IMR-90 (cell line): Measurements from ENCODE around the gene OR6C2. TPM values are rescaled to one million over a fixed set of nuclear protein-coding genes. Genes with fewer than 3 reads are reported as not detected.

ENCODE experiments used
- ATAC-seq: fragments of 200-7000 bp; cut with Tn5 transposase; 2 replicates; pipeline ENCODE4 v1.9.1; 2020; ENCODE audit warnings: low read depth, mild to moderate bottlenecking, moderate library complexity
- BruUV-seq: library from RNA; stranded (reverse); fragments of 400-500 nt; replicated peaks from 2 replicates; lab custom pipeline; 2021; lab: Mats Ljungman, UMichigan
- CTCF ChIA-PET: fragments of 300-600 bp; formaldehyde crosslinking; extraction: SDS; loops from one replicate; lab custom pipeline; 2021; ENCODE audit warnings: antibody characterized with exemption; lab: Yijun Ruan, JAX
- POLR2A ChIA-PET: fragments of 300-600 bp; sonication (Branson Sonifier 250); formaldehyde crosslinking; loops from one replicate; lab custom pipeline; 2022; ENCODE audit warnings: antibody characterized with exemption; ENCODE audit not compliant: unreplicated experiment; lab: Charles Lee
- DNase-seq: peaks from one replicate; pipeline ENCODE4 v3.0.0; 2013
- H2AFZ ChIP-seq: replicated peaks from 2 replicates; pipeline ENCODE3; 2013; ENCODE audit warnings: low read length, mild to moderate bottlenecking; ENCODE audit not compliant: poor library complexity
- H2AK5ac ChIP-seq: 2 replicates; pipeline ENCODE4 v1.6.1; 2013; ENCODE audit warnings: low read depth, low read length, inconsistent platforms
- H2AK9ac ChIP-seq: replicated peaks from 2 replicates; pipeline ENCODE3; 2013; ENCODE audit warnings: mild to moderate bottlenecking, low read depth, low read length, moderate library complexity; ENCODE audit not compliant: poor library complexity
- H2BK120ac ChIP-seq: 2 replicates; pipeline ENCODE4 v1.6.1; 2013; ENCODE audit warnings: low read depth, low read length, inconsistent platforms
- H2BK15ac ChIP-seq: 3 replicates; pipeline ENCODE4 v1.6.1; 2013; ENCODE audit warnings: low read depth, low read length, inconsistent platforms
- H2BK20ac ChIP-seq: 2 replicates; pipeline ENCODE4 v1.6.1; 2013; ENCODE audit warnings: low read depth, mild to moderate bottlenecking, inconsistent platforms, low read length, moderate library complexity
- H2BK5ac ChIP-seq: 2 replicates; pipeline ENCODE4 v1.6.1; 2013; ENCODE audit warnings: mild to moderate bottlenecking, low read depth, low read length, inconsistent platforms; ENCODE audit not compliant: poor library complexity, severe bottlenecking
- H3K14ac ChIP-seq: replicated peaks from 2 replicates; pipeline ENCODE4 v1.6.1; 2013; ENCODE audit warnings: low read depth, low read length, inconsistent platforms
- H3K18ac ChIP-seq: 2 replicates; pipeline ENCODE4 v1.6.1; 2013; ENCODE audit warnings: low read depth, low read length, control low read depth
- H3K23ac ChIP-seq: 2 replicates; pipeline ENCODE4 v1.6.1; 2013; ENCODE audit warnings: low read depth, low read length, inconsistent platforms
- H3K27ac ChIP-seq: 2 replicates; pipeline ENCODE4 v1.5.1; 2013; ENCODE audit warnings: mild to moderate bottlenecking, control low read depth, low read length; ENCODE audit not compliant: insufficient read depth
- H3K27me3 ChIP-seq: 2 replicates; pipeline ENCODE4 v1.6.1; 2013; ENCODE audit warnings: low read length; ENCODE audit not compliant: control insufficient read depth, insufficient read depth
- H3K36me3 ChIP-seq: 2 replicates; pipeline ENCODE4 v1.6.1; 2013; ENCODE audit warnings: low read length, mixed read lengths; ENCODE audit not compliant: control insufficient read depth, insufficient read depth
- H3K4ac ChIP-seq: 2 replicates; pipeline ENCODE4 v1.6.1; 2013; ENCODE audit warnings: low read depth, low read length, inconsistent platforms
- H3K4me1 ChIP-seq: 2 replicates; pipeline ENCODE4 v1.6.1; 2013; ENCODE audit warnings: low read length, mixed read lengths; ENCODE audit not compliant: control insufficient read depth, insufficient read depth
- H3K4me2 ChIP-seq: 2 replicates; pipeline ENCODE4 v1.6.1; 2013; ENCODE audit warnings: low read depth, mild to moderate bottlenecking, control low read depth, low read length, moderate library complexity
- H3K4me3 ChIP-seq: 2 replicates; pipeline ENCODE4 v1.5.1; 2013; ENCODE audit warnings: low read depth, mild to moderate bottlenecking, control low read depth, low read length, moderate library complexity; ENCODE audit not compliant: insufficient read depth
- H3K56ac ChIP-seq: 2 replicates; pipeline ENCODE4 v1.6.1; 2013; ENCODE audit warnings: low read length, inconsistent platforms; ENCODE audit not compliant: insufficient read depth; ENCODE audit errors: extremely low read depth
- H3K79me1 ChIP-seq, 2 experiments: 2 replicates each; pipeline ENCODE4 v1.6.1; 2013; ENCODE audit warnings: low read length in 2 of 2, inconsistent platforms in 1 of 2, low read depth in 1 of 2
- H3K9ac ChIP-seq: 2 replicates; pipeline ENCODE4 v1.6.1; 2013; ENCODE audit warnings: low read depth, low read length, control low read depth
- H3K9me1 ChIP-seq: 2 replicates; pipeline ENCODE4 v1.6.1; 2013; ENCODE audit warnings: low read length, inconsistent platforms; ENCODE audit not compliant: insufficient read depth
- H3K9me3 ChIP-seq: 2 replicates; pipeline ENCODE4 v1.6.1; 2013; ENCODE audit warnings: low read length; ENCODE audit not compliant: control insufficient read depth, insufficient read depth
- H4K20me1 ChIP-seq: 2 replicates; pipeline ENCODE4 v1.6.1; 2013; ENCODE audit warnings: low read length, inconsistent platforms; ENCODE audit not compliant: insufficient read depth
- H4K5ac ChIP-seq: 2 replicates; pipeline ENCODE4 v1.6.1; 2013; ENCODE audit warnings: mild to moderate bottlenecking, low read depth, low read length, control low read depth
- H4K8ac ChIP-seq, 2 experiments: 2 replicates each; pipeline ENCODE4 v1.6.1; 2013; ENCODE audit warnings: low read depth in 2 of 2, low read length in 2 of 2, control low read depth in 1 of 2, inconsistent platforms in 1 of 2
- H4K91ac ChIP-seq: 2 replicates; pipeline ENCODE4 v1.6.1; 2013; ENCODE audit warnings: low read depth, low read length, inconsistent platforms; ENCODE audit not compliant: insufficient read depth
- BHLHE40 ChIP-seq: fragments of 150-350 bp; IDR thresholded peaks from 2 replicates; pipeline ENCODE4 v1.6.1; 2016; ENCODE audit warnings: mild to moderate bottlenecking, low read depth, low read length
- CEBPB ChIP-seq: IDR thresholded peaks from 2 replicates; pipeline ENCODE4 v1.6.1; 2012; ENCODE audit warnings: low read depth, low read length, improper control_type of control experiment
- CHD1 ChIP-seq: IDR thresholded peaks from 2 replicates; pipeline ENCODE4 v1.6.1; 2012; ENCODE audit warnings: low read depth, low read length, improper control_type of control experiment
- CTCF ChIP-seq: conservative IDR thresholded peaks from 2 replicates; pipeline ENCODE4 v1.5.1; 2012; ENCODE audit warnings: mild to moderate bottlenecking, low read depth, low read length, improper control_type of control experiment
- FOS ChIP-seq: fragments of 150-350 bp; IDR thresholded peaks from 2 replicates; pipeline ENCODE4 v1.6.1; 2016; ENCODE audit warnings: low read depth, low read length
- MAFK ChIP-seq: IDR thresholded peaks from 2 replicates; pipeline ENCODE4 v1.6.1; 2012; ENCODE audit warnings: low read depth, low read length, improper control_type of control experiment
- MAZ ChIP-seq: IDR thresholded peaks from 2 replicates; pipeline ENCODE4 v1.6.1; 2012; ENCODE audit warnings: low read depth, mild to moderate bottlenecking, low read length, improper control_type of control experiment, moderate library complexity, borderline replicate concordance
- MXI1 ChIP-seq: IDR thresholded peaks from 2 replicates; pipeline ENCODE4 v1.6.1; 2012; ENCODE audit warnings: low read depth, mild to moderate bottlenecking, low read length, moderate library complexity, borderline replicate concordance
- NFE2L2 ChIP-seq: fragments of 150-350 bp; IDR thresholded peaks from 2 replicates; pipeline ENCODE4 v1.6.1; 2016; ENCODE audit warnings: low read depth, mild to moderate bottlenecking, low read length
- POLR2A ChIP-seq: IDR thresholded peaks from 2 replicates; pipeline ENCODE4 v1.6.1; 2012; ENCODE audit warnings: mild to moderate bottlenecking, low read depth, low read length
- RCOR1 ChIP-seq: IDR thresholded peaks from 2 replicates; pipeline ENCODE4 v1.6.1; 2012; ENCODE audit warnings: mild to moderate bottlenecking, low read length, improper control_type of control experiment; ENCODE audit not compliant: insufficient replicate concordance
- RFX5 ChIP-seq: IDR thresholded peaks from 2 replicates; pipeline ENCODE4 v1.8.0; 2012; ENCODE audit warnings: low read depth, mild to moderate bottlenecking, low read length, moderate library complexity
- SMC3 ChIP-seq: fragments of 150-350 bp; IDR thresholded peaks from 2 replicates; pipeline ENCODE4 v1.6.1; 2016; ENCODE audit warnings: low read depth, mild to moderate bottlenecking, antibody characterized with exemption, low read length, moderate library complexity
- WGBS, 2 experiments: methylation state at CpG; one replicate each; pipeline versions ENCODE4 v1.1.5 to v1.1.7; 2013; ENCODE audit warnings: missing lambda C conversion rate in 2 of 2; ENCODE audit not compliant: insufficient read length in 1 of 2; ENCODE audit errors: extremely low coverage in 2 of 2; 5-methylcytosine and 5-hydroxymethylcytosine counted together
- dilution Hi-C: fragments of 300-500 bp; cut with HindIII; formaldehyde crosslinking; loops from one replicate; pipeline ENCODE4 v1.14.3; 2018; ENCODE audit warnings: low sequenced_read_pairs; ENCODE audit not compliant: unreplicated experiment
- in situ Hi-C: fragments of 300-500 bp; cut with MboI; formaldehyde crosslinking; loops from 3 replicates; pipeline ENCODE4 v1.14.3; 2019; ENCODE audit warnings: low sequenced_read_pairs, inconsistent platforms, mixed read lengths
- intact Hi-C: fragments of 100-400 bp; cut with micrococcal nuclease; formaldehyde crosslinking; loops from 2 replicates; pipeline ENCODE4 v1.10.0; 2022
- polyA plus RNA-seq, 3 experiments: library from polyadenylated mRNA; depleted of rRNA; stranded (reverse); fragments of >200 nt; gene quantifications; 2 replicates each; pipeline ENCODE4 v1.2.3, GENCODE V29; 2012; ENCODE audit warnings: low replicate concordance in 1 of 3
- total RNA-seq: library from RNA; depleted of rRNA; stranded (reverse); fragments of >200 nt; gene quantifications from 2 replicates; pipeline ENCODE4 v1.2.3, GENCODE V29; 2012
- TF ChIP-seq, protein P1 (sequence below): fragments of 150-350 bp; IDR thresholded peaks from 2 replicates; pipeline ENCODE4 v1.6.1; 2016; ENCODE audit warnings: low read depth, mild to moderate bottlenecking, low read length, moderate library complexity, borderline replicate concordance
- TF ChIP-seq, protein P2 (sequence below): fragments of 150-350 bp; IDR thresholded peaks from 2 replicates; pipeline ENCODE4 v1.6.1; 2017; ENCODE audit warnings: mild to moderate bottlenecking, antibody characterized with exemption, low read length, low read depth

OR6C2 gene
- total and polyA plus RNA-seq, 2 of the 4 experiments (the other 2 are of a cell fraction): not detected

DNA sequence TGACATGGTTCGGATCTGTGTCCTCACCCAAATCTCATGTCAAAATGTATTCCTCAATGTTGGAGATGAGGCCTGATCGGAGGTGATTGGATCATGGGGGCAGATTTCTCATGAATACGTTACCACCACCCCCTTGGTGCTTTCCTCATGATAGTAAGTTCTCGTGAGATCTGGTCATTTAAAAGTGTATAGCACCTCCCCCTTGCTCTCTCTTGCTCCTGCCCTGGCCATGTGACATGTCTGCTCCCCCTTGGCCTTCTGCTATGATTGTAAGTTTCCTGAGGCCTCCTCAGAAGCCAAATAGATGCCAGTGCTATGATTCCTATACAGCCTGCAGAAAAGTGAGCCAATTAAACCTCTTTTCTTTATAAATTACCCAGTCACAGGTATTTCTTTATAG is 55.4 kb downstream of the OR6C2 start:
- H2AFZ ChIP-seq: no peak overlapping the region
- WGBS, 2 experiments: no CpG with 5 or more reads among the region's 4 CpGs
- H3K14ac ChIP-seq: no peak overlapping the region
- H3K9me3 ChIP-seq: no peaks in the 10 kb centered on the region
- no peak overlapping the region for H3K4me3 ChIP-seq
- CTCF ChIA-PET: no interaction called here
- in situ Hi-C loops (no loop called here), dilution Hi-C loops (no loop called here), intact Hi-C loops (no loop called here)
- no peak overlapping the region for H2AK5ac ChIP-seq
- H3K27me3 ChIP-seq: no peaks in the 10 kb centered on the region
- H3K79me1 ChIP-seq: no peaks in the 10 kb centered on the region
- H3K36me3 ChIP-seq: no peaks in the 10 kb centered on the region
- DNase-seq (no peak), ATAC-seq (no peak)
- no peak overlapping the region for H2BK120ac ChIP-seq
- no peak overlapping the region for H3K27ac ChIP-seq
- H2BK5ac ChIP-seq: no peak overlapping the region
- no TSS peak for BruUV-seq
- no peak overlapping the region for H3K4me2 ChIP-seq
- H4K5ac ChIP-seq: no peak overlapping the region
- H3K4ac ChIP-seq: no peak overlapping the region
- H3K23ac ChIP-seq: no peak overlapping the region
- H2BK20ac ChIP-seq: no peak overlapping the region
- H4K91ac ChIP-seq: no peak overlapping the region
- no peak overlapping the region for H4K8ac ChIP-seq
- no peak overlapping the region for H2AK9ac ChIP-seq
- POLR2A ChIA-PET: no interaction called here
- no peaks in the 10 kb centered on the region for H3K4me1 ChIP-seq
- no peak overlapping the region for H3K18ac ChIP-seq
- no peaks in the 10 kb centered on the region for H4K20me1 ChIP-seq
- no peaks in the 10 kb centered on the region for H3K9me1 ChIP-seq
- TF ChIP-seq MXI1 (no peak), CTCF (no peak), POLR2A (no peak), SMC3 (no peak), RFX5 (no peak), CHD1 (no peak), FOS (no peak), MAFK (no peak), BHLHE40 (no peak), RCOR1 (no peak), NFE2L2 (no peak), CEBPB (no peak), MAZ (no peak)
- TF ChIP-seq, protein P1, sequence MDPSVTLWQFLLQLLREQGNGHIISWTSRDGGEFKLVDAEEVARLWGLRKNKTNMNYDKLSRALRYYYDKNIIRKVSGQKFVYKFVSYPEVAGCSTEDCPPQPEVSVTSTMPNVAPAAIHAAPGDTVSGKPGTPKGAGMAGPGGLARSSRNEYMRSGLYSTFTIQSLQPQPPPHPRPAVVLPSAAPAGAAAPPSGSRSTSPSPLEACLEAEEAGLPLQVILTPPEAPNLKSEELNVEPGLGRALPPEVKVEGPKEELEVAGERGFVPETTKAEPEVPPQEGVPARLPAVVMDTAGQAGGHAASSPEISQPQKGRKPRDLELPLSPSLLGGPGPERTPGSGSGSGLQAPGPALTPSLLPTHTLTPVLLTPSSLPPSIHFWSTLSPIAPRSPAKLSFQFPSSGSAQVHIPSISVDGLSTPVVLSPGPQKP: no peak
- TF ChIP-seq, protein P2, sequence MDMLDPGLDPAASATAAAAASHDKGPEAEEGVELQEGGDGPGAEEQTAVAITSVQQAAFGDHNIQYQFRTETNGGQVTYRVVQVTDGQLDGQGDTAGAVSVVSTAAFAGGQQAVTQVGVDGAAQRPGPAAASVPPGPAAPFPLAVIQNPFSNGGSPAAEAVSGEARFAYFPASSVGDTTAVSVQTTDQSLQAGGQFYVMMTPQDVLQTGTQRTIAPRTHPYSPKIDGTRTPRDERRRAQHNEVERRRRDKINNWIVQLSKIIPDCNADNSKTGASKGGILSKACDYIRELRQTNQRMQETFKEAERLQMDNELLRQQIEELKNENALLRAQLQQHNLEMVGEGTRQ: no peak
- no peak overlapping the region for H3K9ac ChIP-seq
- H3K56ac ChIP-seq: no peak overlapping the region
- H2BK15ac ChIP-seq: no peak overlapping the region
